ENCODE results near the gene SRP14.
"Not testable (repeated sequence)": the region's sequence is repeated elsewhere in the genome, so short reads cannot be mapped to it uniquely, and the experiment has no call there.

SRP14 gene

GRCh38 chr15:40046721-40047414, 7.9 kb upstream of the SRP14 start:
- no peaks in the 10 kb centered on the region for H3K27me3 Mint-ChIP-seq
- peaks cover 6% of the 10 kb centered on the region for H3K36me3 Mint-ChIP-seq
- peak overlapping the region; percentile 52 for H3K4me3 Mint-ChIP-seq
- H3K27ac Mint-ChIP-seq, result peak overlapping the region; percentile 73
- peaks cover 58% of the 10 kb centered on the region for H3K4me1 Mint-ChIP-seq
- no peaks in the 10 kb centered on the region for H3K9me3 Mint-ChIP-seq

GRCh38 chr15:40045572-40046217, 6.7 kb upstream of the SRP14 start:
- Mint-ChIP-seq H3K27me3 (no peaks in the 10 kb centered on the region), H3K27ac (peak overlapping the region; percentile 74), H3K4me3 (peak overlapping the region; percentile 65), H3K4me1 (peaks cover 66% of the 10 kb centered on the region), H3K36me3 (peaks cover 6% of the 10 kb centered on the region), H3K9me3 (no peaks in the 10 kb centered on the region)

GRCh38 chr15:40044717-40045571, 6.0 kb upstream of the SRP14 start:
- Mint-ChIP-seq H3K9me3 (no peaks in the 10 kb centered on the region), H3K36me3 (peaks cover 6% of the 10 kb centered on the region), H3K4me3 (peak overlapping the region; percentile 65), H3K27ac (peak overlapping the region; percentile 74), H3K4me1 (peaks cover 69% of the 10 kb centered on the region), H3K27me3 (no peaks in the 10 kb centered on the region)

- Mint-ChIP-seq H3K27ac (no peak overlapping the region), H3K9me3 (no peaks in the 10 kb centered on the region)
Measured at GRCh38 chr15:40043927-40044716, 5.1 kb upstream of the SRP14 start.

GRCh38 chr15:40042791-40043320, 3.9 kb upstream of the SRP14 start:
- H3K9me3 Mint-ChIP-seq, result no peaks in the 10 kb centered on the region
- H3K36me3 Mint-ChIP-seq, result peaks cover 11% of the 10 kb centered on the region
- H3K27ac Mint-ChIP-seq, result peak overlapping the region; percentile 51
- H3K4me1 Mint-ChIP-seq, result peaks cover 62% of the 10 kb centered on the region
- H3K4me3 Mint-ChIP-seq, result no peak overlapping the region
- H3K27me3 Mint-ChIP-seq, result no peaks in the 10 kb centered on the region

More at GRCh38 chr15:40043927-40044716, 5.1 kb upstream of the SRP14 start:
- peaks cover 66% of the 10 kb centered on the region for H3K4me1 Mint-ChIP-seq
- H3K27me3 Mint-ChIP-seq, result no peaks in the 10 kb centered on the region
- no peak overlapping the region for H3K4me3 Mint-ChIP-seq
- H3K36me3 Mint-ChIP-seq, result peaks cover 6% of the 10 kb centered on the region

GRCh38 chr15:40040770-40041169, 1.8 kb upstream of the SRP14 start:
- Mint-ChIP-seq H3K9me3 (no peaks in the 10 kb centered on the region), H3K27me3 (no peaks in the 10 kb centered on the region), H3K27ac (peak overlapping the region; percentile 87), H3K4me3 (peak overlapping the region; percentile 78), H3K36me3 (peaks cover 21% of the 10 kb centered on the region), H3K4me1 (peaks cover 60% of the 10 kb centered on the region)

GRCh38 chr15:40040293-40040635, 1.3 kb upstream of the SRP14 start:
- H3K27ac Mint-ChIP-seq, result peak overlapping the region; percentile 87
- peak overlapping the region; percentile 78 for H3K4me3 Mint-ChIP-seq
- H3K27me3 Mint-ChIP-seq, result no peaks in the 10 kb centered on the region
- H3K4me1 Mint-ChIP-seq, result peaks cover 55% of the 10 kb centered on the region
- peaks cover 21% of the 10 kb centered on the region for H3K36me3 Mint-ChIP-seq
- H3K9me3 Mint-ChIP-seq, result no peaks in the 10 kb centered on the region

- no peaks in the 10 kb centered on the region for H3K27me3 Mint-ChIP-seq
- H3K27ac Mint-ChIP-seq, result peak overlapping the region; percentile 99
- peaks cover 56% of the 10 kb centered on the region for H3K4me1 Mint-ChIP-seq
- no peaks in the 10 kb centered on the region for H3K9me3 Mint-ChIP-seq
- peaks cover 23% of the 10 kb centered on the region for H3K36me3 Mint-ChIP-seq
- peak overlapping the region; percentile 99 for H3K4me3 Mint-ChIP-seq
Measured at GRCh38 chr15:40038275-40038637, 725 bp downstream of the SRP14 start.

- H3K9me3 Mint-ChIP-seq, result no peaks in the 10 kb centered on the region
- peak overlapping the region; percentile 99 for H3K4me3 Mint-ChIP-seq
- H3K4me1 Mint-ChIP-seq, result peaks cover 56% of the 10 kb centered on the region
- H3K27me3 Mint-ChIP-seq, result no peaks in the 10 kb centered on the region
- H3K36me3 Mint-ChIP-seq, result peaks cover 23% of the 10 kb centered on the region
- H3K27ac Mint-ChIP-seq, result peak overlapping the region; percentile 99
Measured at GRCh38 chr15:40037721-40038120, 1.3 kb downstream of the SRP14 start.

- not testable (repeated sequence) for H3K27me3 Mint-ChIP-seq, H3K4me3 Mint-ChIP-seq, H3K27ac Mint-ChIP-seq, H3K9me3 Mint-ChIP-seq
- H3K4me1 Mint-ChIP-seq, result peaks cover 43% of the 10 kb centered on the region
- H3K36me3 Mint-ChIP-seq, result peaks cover 26% of the 10 kb centered on the region
Measured at GRCh38 chr15:40035182-40035581, 3.8 kb downstream of the SRP14 start.

- no peak overlapping the region for H3K27ac Mint-ChIP-seq
- peaks cover 25% of the 10 kb centered on the region for H3K36me3 Mint-ChIP-seq
- H3K27me3 Mint-ChIP-seq, result no peaks in the 10 kb centered on the region
- H3K4me1 Mint-ChIP-seq, result peaks cover 37% of the 10 kb centered on the region
- H3K9me3 Mint-ChIP-seq, result no peaks in the 10 kb centered on the region
- H3K4me3 Mint-ChIP-seq, result no peak overlapping the region
Measured at GRCh38 chr15:40034186-40034946, 4.6 kb downstream of the SRP14 start.

- Mint-ChIP-seq H3K27me3 (no peaks in the 10 kb centered on the region), H3K27ac (no peak overlapping the region), H3K36me3 (peaks cover 10% of the 10 kb centered on the region), H3K9me3 (no peaks in the 10 kb centered on the region), H3K4me3 (no peak overlapping the region), H3K4me1 (peaks cover 21% of the 10 kb centered on the region)
Measured at GRCh38 chr15:40032125-40032839, 6.7 kb downstream of the SRP14 start.

GRCh38 chr15:40031300-40031699, 7.7 kb downstream of the SRP14 start:
- Mint-ChIP-seq H3K9me3 (no peaks in the 10 kb centered on the region), H3K27ac (peak overlapping the region; percentile 44), H3K4me3 (no peak overlapping the region), H3K4me1 (peaks cover 11% of the 10 kb centered on the region), H3K27me3 (no peaks in the 10 kb centered on the region), H3K36me3 (peaks cover 4% of the 10 kb centered on the region)
